GM10248 (cell line): ENCODE data around the gene EXOC8.

Experiments used
- CTCF ChIA-PET: fragments of 300-600 bp; sonication (Branson Sonifier 250); formaldehyde crosslinking; extraction: SDS; loops from one replicate; lab custom pipeline; 2021; ENCODE audit warnings: antibody characterized with exemption; lab: Yijun Ruan, JAX
- POLR2A ChIA-PET: fragments of 350-650 bp; sonication (Branson Sonifier 250); formaldehyde crosslinking; extraction: SDS; loops from one replicate; lab custom pipeline; 2020; ENCODE audit warnings: antibody characterized with exemption; lab: Yijun Ruan, JAX
- DNase-seq: peaks from one replicate; pipeline ENCODE4 v3.0.0; 2012; ENCODE audit errors: extremely low spot score
- TF ChIP-seq, protein P1 (sequence below): IDR thresholded peaks from 2 replicates; pipeline ENCODE4 v1.5.1; 2012; ENCODE audit warnings: mild to moderate bottlenecking, low read depth; ENCODE audit errors: extremely low read depth, missing control alignments, control extremely low read depth

The EXOC8 gene

DNA sequence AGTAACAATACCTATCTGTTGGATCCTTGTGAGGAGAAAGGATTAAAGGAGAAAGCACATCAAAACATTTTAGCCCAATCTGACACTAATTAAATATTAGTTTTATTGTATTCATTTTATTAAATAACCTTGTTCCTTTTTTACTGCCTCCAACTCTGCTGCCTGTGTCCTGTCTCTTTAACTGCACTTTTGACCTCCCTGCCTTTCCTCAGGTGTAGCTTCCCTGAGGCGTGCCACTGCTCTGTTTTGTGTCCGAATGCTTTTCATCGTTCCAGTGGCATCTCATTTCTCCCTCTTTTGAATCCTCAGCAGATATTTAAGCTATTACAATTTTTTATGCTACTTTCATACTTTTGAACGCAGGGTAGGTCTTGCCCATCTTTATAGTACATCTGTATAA, 10.8 kb upstream of the EXOC8 start:
- ChIA-PET POLR2A (no interaction called here), CTCF (interaction anchor here (1.1 to 2.2 kb wide), 3 partner anchors 9 to 242 kb away, joined by 4 to 13 read pairs (median 4); partner anchors contain the start of genes EXOC8 and SPRTN)
- no peak for DNase-seq
- TF ChIP-seq, protein P1, sequence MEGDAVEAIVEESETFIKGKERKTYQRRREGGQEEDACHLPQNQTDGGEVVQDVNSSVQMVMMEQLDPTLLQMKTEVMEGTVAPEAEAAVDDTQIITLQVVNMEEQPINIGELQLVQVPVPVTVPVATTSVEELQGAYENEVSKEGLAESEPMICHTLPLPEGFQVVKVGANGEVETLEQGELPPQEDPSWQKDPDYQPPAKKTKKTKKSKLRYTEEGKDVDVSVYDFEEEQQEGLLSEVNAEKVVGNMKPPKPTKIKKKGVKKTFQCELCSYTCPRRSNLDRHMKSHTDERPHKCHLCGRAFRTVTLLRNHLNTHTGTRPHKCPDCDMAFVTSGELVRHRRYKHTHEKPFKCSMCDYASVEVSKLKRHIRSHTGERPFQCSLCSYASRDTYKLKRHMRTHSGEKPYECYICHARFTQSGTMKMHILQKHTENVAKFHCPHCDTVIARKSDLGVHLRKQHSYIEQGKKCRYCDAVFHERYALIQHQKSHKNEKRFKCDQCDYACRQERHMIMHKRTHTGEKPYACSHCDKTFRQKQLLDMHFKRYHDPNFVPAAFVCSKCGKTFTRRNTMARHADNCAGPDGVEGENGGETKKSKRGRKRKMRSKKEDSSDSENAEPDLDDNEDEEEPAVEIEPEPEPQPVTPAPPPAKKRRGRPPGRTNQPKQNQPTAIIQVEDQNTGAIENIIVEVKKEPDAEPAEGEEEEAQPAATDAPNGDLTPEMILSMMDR, result no peak

DNA sequence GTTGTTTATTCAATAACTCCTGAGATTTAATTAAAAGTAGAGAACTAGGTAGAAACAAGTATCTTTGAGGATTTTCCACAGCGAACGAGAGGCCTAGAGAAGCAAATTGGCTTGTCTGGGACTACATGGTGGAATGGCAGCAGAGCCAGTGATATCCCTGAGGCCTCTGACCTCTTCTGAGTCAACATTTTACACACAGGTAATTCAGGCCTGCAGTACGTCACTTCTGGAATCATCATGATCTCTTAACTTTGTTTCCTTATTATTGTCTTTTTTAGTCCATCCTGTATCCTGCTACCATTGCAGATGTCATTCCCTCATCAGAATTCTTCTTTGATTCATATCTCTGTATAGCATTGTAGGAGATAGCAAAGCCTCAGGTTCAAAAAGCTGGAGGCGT, 10.3 kb upstream of the EXOC8 start:
- POLR2A ChIA-PET, result no interaction called here
- TF ChIP-seq, protein P1, result no peak
- DNase-seq, result no peak
- CTCF ChIA-PET, result interaction anchor here (1.1 to 2.2 kb wide), 2 partner anchors 10 kb away, joined by 4 to 13 read pairs; partner anchors contain the start of genes EXOC8 and SPRTN

DNA sequence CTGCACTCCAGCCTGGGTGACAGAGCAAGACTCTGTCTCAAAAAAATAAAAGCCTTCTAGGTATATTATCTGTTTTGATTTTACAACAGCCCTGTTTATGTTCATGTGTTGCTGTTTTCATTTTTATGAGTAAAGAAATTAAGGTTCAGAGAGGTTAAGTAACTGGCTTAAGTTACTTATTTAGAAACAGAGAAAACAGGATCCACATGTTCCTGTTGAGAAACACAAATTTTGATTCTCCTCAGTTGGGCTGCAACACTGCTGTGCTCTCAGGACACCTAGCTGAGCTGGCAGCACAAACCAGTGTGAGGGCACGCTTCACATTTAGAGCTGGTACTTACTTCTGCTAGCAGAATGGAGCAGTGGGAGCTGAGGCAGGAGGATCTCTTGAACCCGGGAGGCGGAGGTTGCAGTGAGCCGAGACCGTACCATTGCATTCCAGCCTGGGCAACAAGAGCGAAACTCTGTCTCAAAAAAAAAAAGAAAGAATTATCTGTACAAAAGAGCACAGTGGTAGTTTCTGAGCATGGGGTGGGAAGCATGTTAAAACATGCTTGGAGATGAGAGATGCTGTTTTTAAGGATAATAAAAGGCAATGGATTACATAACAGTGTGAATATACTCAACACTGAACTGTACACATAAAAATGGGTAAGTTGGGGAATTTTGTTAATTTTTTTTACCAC, 2.8 kb upstream of the EXOC8 start:
- ChIA-PET POLR2A (no interaction called here), CTCF (interaction anchor here (1.3 kb wide), 1 partner anchor 17 kb away, joined by 7 read pairs; no protein-coding TSS in a partner anchor)
- no peak for DNase-seq
- TF ChIP-seq, protein P1, result no peak

DNA sequence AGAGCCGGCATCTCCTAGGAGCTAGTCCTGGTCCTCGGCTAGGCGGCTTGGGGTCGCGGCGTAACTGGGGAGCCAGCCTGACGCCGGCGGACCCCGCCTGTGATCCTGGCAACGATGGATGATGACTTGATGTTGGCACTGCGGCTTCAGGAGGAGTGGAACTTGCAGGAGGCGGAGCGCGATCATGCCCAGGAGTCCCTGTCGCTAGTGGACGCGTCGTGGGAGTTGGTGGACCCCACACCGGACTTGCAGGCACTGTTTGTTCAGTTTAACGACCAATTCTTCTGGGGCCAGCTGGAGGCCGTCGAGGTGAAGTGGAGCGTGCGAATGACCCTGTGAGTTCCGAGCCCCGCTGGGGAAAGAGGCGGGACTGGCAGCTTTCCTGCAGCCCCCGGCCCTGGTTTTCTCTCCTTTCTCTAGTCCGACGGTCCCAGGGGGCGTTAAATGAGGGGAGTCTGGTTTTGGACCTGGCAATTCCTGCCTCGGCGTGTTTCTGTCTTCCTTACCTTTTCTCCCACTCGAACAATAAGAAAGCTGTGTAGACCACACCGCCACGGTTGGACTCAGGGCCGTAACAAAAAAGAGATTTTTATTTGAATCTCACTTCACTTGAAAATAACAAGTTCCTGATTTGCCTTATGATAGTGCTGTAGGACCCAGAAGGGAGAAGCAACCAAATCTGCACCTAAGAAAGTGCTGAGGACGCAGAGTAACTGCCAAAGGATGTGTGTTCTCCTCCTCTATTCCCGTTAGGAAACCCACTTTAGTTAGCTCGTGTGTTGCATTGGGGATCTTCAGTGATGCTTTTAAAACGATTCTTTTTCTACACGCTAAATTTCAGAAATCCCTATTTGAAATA, 847 bp upstream of the EXOC8 start, which contains the start of gene SPRTN:
TSS of gene SPRTN (plus strand) at position 24 of the 859 bp plus-strand sequence. CDS start at position 115, 91 bp downstream.
- POLR2A ChIA-PET, result interaction anchor here (0.5 to 1.4 kb wide), 5 partner anchors 14 to 371 kb away, joined by 3 to 8 read pairs (median 5); no protein-coding TSS in a partner anchor
- DNase-seq, result peak; percentile 93
- CTCF ChIA-PET, result interaction anchor here (0.8 to 11.0 kb wide), 17 partner anchors 10 to 697 kb away, joined by 3 to 87 read pairs (median 4); no protein-coding TSS in a partner anchor
- TF ChIP-seq, protein P1, result no peak

DNA sequence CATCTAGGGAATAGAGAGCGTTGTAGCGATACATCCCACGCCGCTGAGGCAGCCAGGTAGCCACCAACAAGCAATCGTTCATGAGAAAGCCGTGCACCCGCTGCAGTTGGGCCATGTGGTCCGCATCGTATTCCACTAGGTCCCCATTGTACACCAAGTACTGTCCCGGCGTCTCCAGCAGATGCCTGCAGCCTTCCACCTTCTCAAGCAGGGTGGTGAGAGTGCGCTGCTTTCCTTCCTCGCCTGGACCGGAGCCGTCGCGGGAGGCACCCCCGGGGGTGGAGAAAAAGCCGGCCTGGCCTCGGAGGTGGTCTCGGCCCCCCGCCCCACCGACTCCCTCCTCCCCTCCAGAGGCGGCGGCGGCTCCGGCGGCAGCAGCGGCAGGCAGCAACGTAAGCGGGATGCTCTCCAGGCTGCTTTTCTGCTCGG, 595 bp downstream of the EXOC8 start:
- ChIA-PET CTCF (interaction anchor here (1.0 to 11.0 kb wide), 11 partner anchors 14 to 695 kb away, joined by 3 to 87 read pairs (median 5); no protein-coding TSS in a partner anchor), POLR2A (interaction anchor here (0.5 to 1.4 kb wide), 4 partner anchors 19 to 1794 kb away, joined by 3 to 5 read pairs (median 3); no protein-coding TSS in a partner anchor)
- DNase-seq, result peak; percentile 8
- TF ChIP-seq, protein P1, result no peak
